Astrocyte (in vitro differentiated cells and primary cell): ENCODE data around the gene ZNF70. TPM values are rescaled to one million over a fixed set of nuclear protein-coding genes. Genes with fewer than 3 reads are reported as not detected.

Experiments used
- DNase-seq: peaks from one replicate; pipeline ENCODE4 v3.0.0-alpha.2; 2010; ENCODE audit warnings: low read depth
- FAIRE-seq: peaks from 2 replicates; lab custom pipeline; 2011; peaks lifted over from hg19 to GRCh38; lab: Jason Lieb, UNC
- H2AFZ ChIP-seq: 2 replicates; pipeline ENCODE4 v1.6.0; 2012; ENCODE audit warnings: low read depth, low read length, inconsistent platforms
- H3K27ac ChIP-seq: 2 replicates; pipeline ENCODE4 v1.5.1; 2011; ENCODE audit warnings: low read depth, low read length, inconsistent platforms
- H3K27me3 ChIP-seq: 2 replicates; pipeline ENCODE4 v1.6.0; 2011; ENCODE audit warnings: low read length, inconsistent platforms; ENCODE audit not compliant: insufficient read depth
- H3K36me3 ChIP-seq: 2 replicates; pipeline ENCODE4 v1.5.1; 2011; ENCODE audit warnings: low read length, inconsistent platforms; ENCODE audit not compliant: insufficient read depth
- H3K4me1 ChIP-seq: 2 replicates; pipeline ENCODE4 v1.5.1; 2011; ENCODE audit warnings: low read length, inconsistent platforms; ENCODE audit not compliant: insufficient read depth
- H3K4me2 ChIP-seq: 2 replicates; pipeline ENCODE4 v1.6.0; 2012; ENCODE audit warnings: low read length, inconsistent platforms
- H3K4me3 ChIP-seq: 2 replicates; pipeline ENCODE4 v1.5.1; 2011; ENCODE audit warnings: low read depth, mild to moderate bottlenecking, low read length, inconsistent platforms; ENCODE audit not compliant: insufficient read depth
- H3K79me2 ChIP-seq: 2 replicates; pipeline ENCODE4 v1.6.0; 2012; ENCODE audit warnings: mild to moderate bottlenecking, low read length, inconsistent platforms; ENCODE audit not compliant: insufficient read depth
- H3K9ac ChIP-seq: 2 replicates; pipeline ENCODE4 v1.6.0; 2012; ENCODE audit warnings: mild to moderate bottlenecking, low read length, inconsistent platforms
- H3K9me3 ChIP-seq: 2 replicates; pipeline ENCODE4 v1.5.1; 2012; ENCODE audit warnings: low read depth, mild to moderate bottlenecking, low read length, inconsistent platforms; ENCODE audit not compliant: insufficient read depth
- H4K20me1 ChIP-seq: 2 replicates; pipeline ENCODE4 v1.6.0; 2012; ENCODE audit warnings: low read length, inconsistent platforms; ENCODE audit not compliant: insufficient read depth
- H3K27ac Mint-ChIP-seq: one replicate; pipeline ENCODE4 v1.8.0; 2021; ENCODE audit warnings: mild to moderate bottlenecking, mixed read lengths; ENCODE audit not compliant: unreplicated experiment
- H3K27me3 Mint-ChIP-seq: one replicate; pipeline ENCODE4 v1.8.0; 2021; ENCODE audit warnings: low read depth, mixed read lengths; ENCODE audit not compliant: unreplicated experiment
- H3K36me3 Mint-ChIP-seq: one replicate; pipeline ENCODE4 v1.8.0; 2021; ENCODE audit warnings: low read depth, mixed read lengths; ENCODE audit not compliant: unreplicated experiment
- H3K4me1 Mint-ChIP-seq: one replicate; pipeline ENCODE4 v1.8.0; 2021; ENCODE audit warnings: low read depth, mixed read lengths; ENCODE audit not compliant: unreplicated experiment
- H3K4me3 Mint-ChIP-seq: one replicate; pipeline ENCODE4 v1.8.0; 2021; ENCODE audit warnings: mild to moderate bottlenecking, moderate library complexity, mixed read lengths; ENCODE audit not compliant: unreplicated experiment
- H3K9me3 Mint-ChIP-seq: one replicate; pipeline ENCODE4 v1.8.0; 2021; ENCODE audit warnings: mild to moderate bottlenecking, mixed read lengths; ENCODE audit not compliant: unreplicated experiment
- EZH2 ChIP-seq: IDR thresholded peaks from 2 replicates; pipeline ENCODE4 v1.6.1; 2012; ENCODE audit warnings: mild to moderate bottlenecking, low read length, inconsistent platforms; ENCODE audit not compliant: insufficient read depth
- total RNA-seq: library from RNA; stranded (reverse); gene quantifications from 2 replicates; pipeline ENCODE4 v1.2.1, GENCODE V29; 2021
- TF ChIP-seq, protein P1 (sequence below): IDR thresholded peaks from 2 replicates; pipeline ENCODE4 v1.5.1; 2011; ENCODE audit warnings: low read depth, mild to moderate bottlenecking, inconsistent platforms, low read length, moderate library complexity; ENCODE audit not compliant: insufficient read depth

Gene ZNF70
- total RNA-seq, 1 donor from 2014 or later = 8.8 TPM

GRCh38 chr22:23704062-23704461, 46.9 kb downstream of the ZNF70 start:
- H3K27ac Mint-ChIP-seq = no peak overlapping the region
- H3K9me3 Mint-ChIP-seq = no peaks in the 10 kb centered on the region
- Histone ChIP-seq H4K20me1 (peaks cover 53% of the 10 kb centered on the region), H3K4me2 (no peak overlapping the region), H3K27me3 (no peaks in the 10 kb centered on the region), H3K4me3 (no peak overlapping the region), H3K79me2 (peaks cover 17% of the 10 kb centered on the region), H3K9me3 (no peaks in the 10 kb centered on the region), H2AFZ (no peak overlapping the region), H3K27ac (no peak overlapping the region), H3K36me3 (peaks cover 45% of the 10 kb centered on the region), H3K9ac (no peak overlapping the region), H3K4me1 (peaks cover 13% of the 10 kb centered on the region)
- TF ChIP-seq, protein P1, sequence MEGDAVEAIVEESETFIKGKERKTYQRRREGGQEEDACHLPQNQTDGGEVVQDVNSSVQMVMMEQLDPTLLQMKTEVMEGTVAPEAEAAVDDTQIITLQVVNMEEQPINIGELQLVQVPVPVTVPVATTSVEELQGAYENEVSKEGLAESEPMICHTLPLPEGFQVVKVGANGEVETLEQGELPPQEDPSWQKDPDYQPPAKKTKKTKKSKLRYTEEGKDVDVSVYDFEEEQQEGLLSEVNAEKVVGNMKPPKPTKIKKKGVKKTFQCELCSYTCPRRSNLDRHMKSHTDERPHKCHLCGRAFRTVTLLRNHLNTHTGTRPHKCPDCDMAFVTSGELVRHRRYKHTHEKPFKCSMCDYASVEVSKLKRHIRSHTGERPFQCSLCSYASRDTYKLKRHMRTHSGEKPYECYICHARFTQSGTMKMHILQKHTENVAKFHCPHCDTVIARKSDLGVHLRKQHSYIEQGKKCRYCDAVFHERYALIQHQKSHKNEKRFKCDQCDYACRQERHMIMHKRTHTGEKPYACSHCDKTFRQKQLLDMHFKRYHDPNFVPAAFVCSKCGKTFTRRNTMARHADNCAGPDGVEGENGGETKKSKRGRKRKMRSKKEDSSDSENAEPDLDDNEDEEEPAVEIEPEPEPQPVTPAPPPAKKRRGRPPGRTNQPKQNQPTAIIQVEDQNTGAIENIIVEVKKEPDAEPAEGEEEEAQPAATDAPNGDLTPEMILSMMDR = no peak
- no peak for TF ChIP-seq EZH2
- H3K4me3 Mint-ChIP-seq = no peak overlapping the region
- H3K36me3 Mint-ChIP-seq = peaks cover 41% of the 10 kb centered on the region
- H3K4me1 Mint-ChIP-seq = peaks cover 8% of the 10 kb centered on the region
- no peaks in the 10 kb centered on the region for H3K27me3 Mint-ChIP-seq
- no peak for DNase-seq
- no peak for FAIRE-seq

- TF ChIP-seq EZH2 = no peak
- TF ChIP-seq, protein P1 = no peak
- Mint-ChIP-seq H3K4me3 (no peak overlapping the region), H3K9me3 (no peaks in the 10 kb centered on the region), H3K36me3 (peaks cover 37% of the 10 kb centered on the region), H3K4me1 (peaks cover 8% of the 10 kb centered on the region), H3K27me3 (no peaks in the 10 kb centered on the region), H3K27ac (no peak overlapping the region)
- H2AFZ ChIP-seq = no peak overlapping the region
- H3K4me2 ChIP-seq = peak overlapping the region; percentile 23
- H3K4me1 ChIP-seq = peaks cover 19% of the 10 kb centered on the region
- H3K4me3 ChIP-seq = no peak overlapping the region
- no peak for FAIRE-seq
- no peaks in the 10 kb centered on the region for H3K9me3 ChIP-seq
- peaks cover 18% of the 10 kb centered on the region for H3K36me3 ChIP-seq
- DNase-seq = peak; percentile 13
- peaks cover 57% of the 10 kb centered on the region for H4K20me1 ChIP-seq
- peaks cover 17% of the 10 kb centered on the region for H3K79me2 ChIP-seq
- H3K27me3 ChIP-seq = no peaks in the 10 kb centered on the region
- no peak overlapping the region for H3K27ac ChIP-seq
- H3K9ac ChIP-seq = no peak overlapping the region
Observed at GRCh38 chr22:23700706-23701105, 50.2 kb downstream of the ZNF70 start.

GRCh38 chr22:23698673-23699235, 52.2 kb downstream of the ZNF70 start:
- FAIRE-seq = no peak
- Histone ChIP-seq H3K27ac (no peak overlapping the region), H3K4me1 (peaks cover 19% of the 10 kb centered on the region), H3K79me2 (peaks cover 12% of the 10 kb centered on the region), H3K9me3 (no peaks in the 10 kb centered on the region), H2AFZ (no peak overlapping the region), H3K27me3 (no peaks in the 10 kb centered on the region), H3K9ac (no peak overlapping the region), H3K4me3 (no peak overlapping the region), H4K20me1 (peaks cover 38% of the 10 kb centered on the region), H3K4me2 (no peak overlapping the region), H3K36me3 (peaks cover 12% of the 10 kb centered on the region)
- TF ChIP-seq EZH2 = no peak
- TF ChIP-seq, protein P1 = no peak
- Mint-ChIP-seq H3K9me3 (no peaks in the 10 kb centered on the region), H3K36me3 (peaks cover 31% of the 10 kb centered on the region), H3K27ac (no peak overlapping the region), H3K4me1 (peaks cover 8% of the 10 kb centered on the region), H3K4me3 (no peak overlapping the region), H3K27me3 (no peaks in the 10 kb centered on the region)
- no peak for DNase-seq
